Ovary (tissue), 9 donors: ENCODE results near the gene NFASC. TPM values are rescaled to one million over a fixed set of nuclear protein-coding genes. Genes with fewer than 3 reads are reported as not detected.

Experiments used
- DNase-seq, 5 donors: peaks; one replicate each; pipeline ENCODE4 v3.0.0-alpha.2; 2019 to 2020
- H3K27ac ChIP-seq, 2 donors: fragments of 200-600 bp; one replicate each; pipeline versions ENCODE4 v1.5.1 to v1.8.0; 2019 to 2022
- H3K27me3 ChIP-seq: fragments of 200-600 bp; one replicate; pipeline ENCODE4 v1.8.0; 2022
- H3K36me3 ChIP-seq: fragments of 200-600 bp; sonication (generic); one replicate; pipeline ENCODE4 v1.5.1; 2019
- H3K4me1 ChIP-seq: one replicate; pipeline ENCODE4 v1.8.1; 2013; ENCODE audit warnings: mild to moderate bottlenecking, moderate library complexity; ENCODE audit not compliant: insufficient read depth
- H3K4me3 ChIP-seq: fragments of 200-600 bp; sonication (generic); one replicate; pipeline ENCODE4 v1.5.1; 2017
- H3K9me3 ChIP-seq, 2 donors: fragments of 200-600 bp in 1 of 2; sonication (generic) in 1 of 2; one replicate each; pipeline versions ENCODE4 v1.5.1 to v1.8.1; 2013 to 2019; ENCODE audit warnings: mild to moderate bottlenecking in 1 of 2, moderate library complexity in 1 of 2
- CTCF ChIP-seq, 3 donors: fragments of 450-650 bp in 2 of 3; fragments of 200-600 bp in 1 of 3; IDR thresholded peaks; one replicate each; pipeline versions ENCODE4 v1.5.1 to v1.8.0; 2016 to 2022; ENCODE audit warnings: antibody characterized with exemption in 3 of 3, mild to moderate bottlenecking in 1 of 3
- EP300 ChIP-seq: sonication (generic); formaldehyde crosslinking; IDR thresholded peaks from one replicate; pipeline ENCODE4 v1.6.1; 2017; ENCODE audit warnings: antibody characterized with exemption
- POLR2A ChIP-seq: fragments of 450-650 bp; IDR thresholded peaks from one replicate; pipeline ENCODE4 v1.6.1; 2017; ENCODE audit warnings: antibody characterized with exemption, mild to moderate bottlenecking, moderate library complexity
- WGBS, 3 donors: extraction: QIAGEN DNeasy Blood & Tissue Kit in 1 of 3; methylation state at CpG; one replicate each; pipeline versions ENCODE4 v1.1.5 to v1.1.7; 2013 to 2017; 5-methylcytosine and 5-hydroxymethylcytosine counted together
- intact Hi-C, 4 donors: fragments of 100-400 bp; cut with DNase I; formaldehyde crosslinking; loops; one replicate each; pipeline versions ENCODE4 v1.11.0 to v1.15.1; 2022 to 2023
- polyA plus RNA-seq, 2 donors: library from polyadenylated mRNA; stranded (reverse); fragments of 200-250 nt in 1 of 2; fragments of 350-450 nt in 1 of 2; fragmentation: Illumina TruSeq in 1 of 2; extraction: RNeasy Lipid Tissue Mini Kit (QIAGEN cat#74804) in 1 of 2; gene quantifications; one replicate each; pipeline ENCODE4 v1.2.3, GENCODE V29; 2013 to 2014
- total RNA-seq, 7 donors: library from RNA; depleted of rRNA in 2 of 7; stranded (reverse); fragments of >200 nt in 2 of 7; fragmentation: NEBNext Ultra II Directional in 3 of 7; extraction: Animal tissue kit (Norgen Biotek cat#: 25700) in 3 of 7; gene quantifications; one replicate each; pipeline versions ENCODE4 v1.1.0 to v1.2.4, GENCODE V29; 2016 to 2023
- donor health status: DM: no; HTN: no; CAD: no; lungs with moderate emphysema.
- donor health status: DM: no; HTN: no; CAD: no.
- donor health status: Bipolar disorder and iron deficiency.
- donor health status: DM: yes; HTN: yes; CAD: no.
- donor health status: DM: no; HTN: no; CAD: no.
- donor health status: DM: yes; HTN: yes; CAD: no.

The NFASC gene
- total and polyA plus RNA-seq, 9 donors, result 9.3 to 73.2 (median 20.9) TPM

GRCh38 chr1:205061227-205061626 lies 190.6 kb downstream of the NFASC start:
- intact Hi-C loops, result loop anchor here in 3 of 4 donors (5.0 kb wide), 2 partner anchors 79 to 84 kb away; no protein-coding TSS in a partner anchor
- TF ChIP-seq CTCF (IDR thresholded peaks at IDR 0.05) (no peak), EP300 (no peak), POLR2A (no peak)
- Histone ChIP-seq H3K27ac (no peak overlapping the region), H3K4me3 (no peak overlapping the region), H3K4me1 (no peaks in the 10 kb centered on the region), H3K36me3 (no peaks in the 10 kb centered on the region), H3K27me3 (no peaks in the 10 kb centered on the region), H3K9me3 (no peaks in the 10 kb centered on the region)
- DNase-seq, result peak in 2 of 5 donors; percentile 28 to 31
- 74 to 80% (median 79%) methylated on average over 14 of the region's 14 CpGs for WGBS, 3 donors

GRCh38 chr1:205061665-205062069 lies 191.0 kb downstream of the NFASC start:
- peak; percentile 48 to 84 (median 82) for DNase-seq
- Histone ChIP-seq H3K4me3 (no peak overlapping the region), H3K36me3 (no peaks in the 10 kb centered on the region), H3K27me3 (no peaks in the 10 kb centered on the region), H3K4me1 (no peaks in the 10 kb centered on the region), H3K27ac (no peak overlapping the region), H3K9me3 (no peaks in the 10 kb centered on the region)
- TF ChIP-seq POLR2A (no peak), CTCF (IDR thresholded peaks at IDR 0.05) (peak; percentile 68 to 79 (median 70))
- intact Hi-C loops, result loop anchor here in 3 of 4 donors (5.0 kb wide), 2 partner anchors 79 to 84 kb away; no protein-coding TSS in a partner anchor
- WGBS, 3 donors, result 22 to 32% (median 22%) methylated on average over 13 of the region's 13 CpGs

GRCh38 chr1:205062319-205062718 lies 191.7 kb downstream of the NFASC start:
- H3K9me3 ChIP-seq, result no peaks in the 10 kb centered on the region
- no peaks in the 10 kb centered on the region for H3K36me3 ChIP-seq
- no peak for TF ChIP-seq EP300
- TF ChIP-seq POLR2A, result no peak
- TF ChIP-seq CTCF (IDR thresholded peaks at IDR 0.05), result no peak
- WGBS, 3 donors, result 86 to 95% (median 88%) methylated on average over 8 of the region's 8 CpGs
- intact Hi-C loops, result loop anchor here in 3 of 4 donors (5.0 kb wide), 2 partner anchors 80 to 85 kb away; no protein-coding TSS in a partner anchor
- DNase-seq, result peak in 1 of 5 donors; percentile 12
- no peaks in the 10 kb centered on the region for H3K4me1 ChIP-seq
- H3K27me3 ChIP-seq, result no peaks in the 10 kb centered on the region
- H3K27ac ChIP-seq, result no peak overlapping the region
- no peak overlapping the region for H3K4me3 ChIP-seq

GRCh38 chr1:205062895-205063294 lies 192.2 kb downstream of the NFASC start:
- no peak overlapping the region for H3K4me3 ChIP-seq
- 74 to 94% (median 92%) methylated on average over 3 of the region's 3 CpGs for WGBS, 3 donors
- TF ChIP-seq EP300, result no peak
- TF ChIP-seq CTCF (IDR thresholded peaks at IDR 0.05), result no peak
- no peak for TF ChIP-seq POLR2A
- no peaks in the 10 kb centered on the region for H3K4me1 ChIP-seq
- intact Hi-C loops, result loop anchor here in 3 of 4 donors (5.0 kb wide), 2 partner anchors 81 to 86 kb away; no protein-coding TSS in a partner anchor
- H3K9me3 ChIP-seq, result no peaks in the 10 kb centered on the region
- no peaks in the 10 kb centered on the region for H3K27me3 ChIP-seq
- no peak for DNase-seq
- no peak overlapping the region for H3K27ac ChIP-seq
- no peaks in the 10 kb centered on the region for H3K36me3 ChIP-seq
